Mammary microvascular endothelial cell (primary cell): ENCODE data around the gene ATG14. TPM values are rescaled to one million over a fixed set of nuclear protein-coding genes. Genes with fewer than 3 reads are reported as not detected.

Experiments
- total RNA-seq: library from RNA; depleted of rRNA; stranded (reverse); fragments of >200 nt; gene quantifications from 2 replicates; pipeline ENCODE4 v1.2.3, GENCODE V29; 2015

ATG14 gene
- 5.7 and 6.6 TPM in 2 replicates for total RNA-seq

GRCh38 chr14:55411426-55412389 lies at the start of gene ATG14:
ATG14 (minus strand) TSS chr14:55411830; CDS start chr14:55411822, 8 bp downstream.

GRCh38 chr14:55440385-55440784 lies 28.8 kb upstream of the ATG14 start, which contains the start of gene TBPL2:
TBPL2 (minus strand) TSS chr14:55440616; CDS start chr14:55440449, 167 bp downstream.

Other genes with a start within 250 kb of the ATG14 start
- 56.8 and 60.1 TPM in 2 replicates for gene DLGAP5, start 220.2 kb downstream of the ATG14 start, total RNA-seq
- gene FBXO34, start 140.4 kb downstream of the ATG14 start, total RNA-seq = 11.1 and 12.0 TPM in 2 replicates
- gene TBPL2, start 28.8 kb upstream of the ATG14 start, total RNA-seq = not detected in 2 replicates
- gene KTN1, start 168.4 kb upstream of the ATG14 start, total RNA-seq = 107 and 122 TPM in 2 replicates